HG03571 (cell line): ENCODE data around the gene PIP.
"Not testable (repeated sequence)": the region's sequence is repeated elsewhere in the genome, so short reads cannot be mapped to it uniquely, and the experiment has no call there.

ENCODE experiments used
- ATAC-seq: cut with Tn5 transposase; IDR thresholded peaks from one replicate; pipeline ENCODE4 v1.9.1; 2021; ENCODE audit not compliant: unreplicated experiment

Gene PIP

DNA sequence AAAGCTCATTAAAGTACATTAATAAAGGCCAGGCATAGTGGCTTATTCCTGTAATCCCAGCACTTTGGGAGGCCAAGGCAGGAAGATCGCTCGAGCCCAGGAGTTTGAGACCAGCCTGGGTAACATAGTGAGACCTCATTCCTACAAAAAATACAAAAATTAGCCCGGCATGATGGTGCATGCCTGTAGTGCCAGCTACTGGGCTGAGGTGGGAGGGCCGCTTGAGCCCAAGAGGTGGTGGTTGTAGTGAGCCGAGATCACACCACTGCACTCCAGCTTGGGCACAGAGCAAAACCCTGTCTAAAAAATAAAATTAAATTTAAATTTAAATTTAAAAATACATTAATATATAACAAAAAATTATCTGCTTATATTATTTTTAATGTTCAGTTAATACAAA, 44.3 kb downstream of the PIP start:
- no peak for ATAC-seq

DNA sequence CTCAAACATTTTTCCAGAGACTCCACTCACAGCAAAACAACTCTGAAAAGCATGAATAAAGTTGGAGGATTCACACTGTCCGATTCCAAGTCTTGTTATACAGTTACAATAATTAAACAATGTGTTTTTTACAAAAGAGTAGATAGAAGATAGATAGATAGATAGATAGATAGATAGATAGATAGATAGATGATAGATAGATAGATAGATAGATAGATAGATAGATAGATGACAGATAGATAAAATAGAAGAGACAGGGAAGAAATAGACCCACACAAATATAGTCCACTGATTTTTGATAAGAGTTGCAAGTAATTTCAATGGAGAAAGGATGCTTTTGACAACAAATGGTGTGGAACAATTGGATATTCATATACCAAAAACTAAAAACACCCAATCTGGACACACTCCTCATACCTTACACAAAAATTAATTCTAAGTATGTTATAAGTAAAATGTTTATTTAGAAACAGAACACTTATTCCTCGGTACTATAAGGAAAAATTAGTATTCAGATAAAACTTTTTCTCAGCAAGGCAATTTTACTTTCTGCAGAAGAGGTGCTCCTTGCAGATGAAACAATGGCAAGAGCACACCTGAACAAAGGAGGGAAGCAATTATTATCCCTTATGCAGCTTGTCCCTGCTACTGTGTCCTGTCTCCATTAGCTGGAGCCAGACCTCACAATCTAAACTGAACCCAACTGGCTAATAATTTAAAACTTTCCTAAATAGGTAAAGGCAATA, 45.7 kb downstream of the PIP start:
- ATAC-seq = no peak

DNA sequence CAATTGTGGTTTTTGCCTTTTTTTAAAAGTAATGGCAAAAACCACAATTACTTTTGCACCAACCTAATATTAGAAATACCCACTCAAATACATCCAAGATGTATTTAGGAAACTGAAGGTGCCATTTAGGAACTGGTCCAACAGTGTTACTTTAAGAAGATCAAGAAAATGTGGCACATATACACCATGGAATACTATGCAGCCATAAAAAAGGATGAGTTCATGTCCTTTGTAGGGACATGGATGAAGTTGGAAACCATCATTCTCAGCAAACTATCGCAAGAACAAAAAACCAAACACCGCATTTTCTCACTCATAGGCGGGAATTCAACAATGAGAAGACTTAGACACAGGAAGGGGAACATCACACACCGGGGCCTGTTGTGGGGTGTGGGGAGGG, 48.9 kb downstream of the PIP start:
- ATAC-seq = not testable (repeated sequence)

DNA sequence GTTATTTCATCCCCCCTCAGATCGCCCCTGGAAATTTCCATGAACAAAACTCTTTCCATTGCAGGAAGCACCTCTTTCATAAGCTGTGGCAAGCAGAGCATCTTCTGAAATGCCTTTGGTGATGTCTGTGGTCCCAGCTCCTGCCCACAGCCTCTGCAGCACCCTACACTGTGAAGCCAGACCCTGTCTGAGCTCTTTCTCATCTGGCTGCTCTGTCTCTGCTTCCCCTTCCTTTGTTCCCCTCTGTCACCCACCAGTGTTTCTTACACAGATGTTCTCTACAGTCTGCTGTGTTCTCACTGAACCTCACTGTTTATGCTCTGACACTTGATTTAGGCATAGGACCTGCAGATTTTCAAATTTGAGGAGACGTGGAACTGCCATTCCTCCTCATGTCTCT, 49.5 kb downstream of the PIP start:
- no peak for ATAC-seq

DNA sequence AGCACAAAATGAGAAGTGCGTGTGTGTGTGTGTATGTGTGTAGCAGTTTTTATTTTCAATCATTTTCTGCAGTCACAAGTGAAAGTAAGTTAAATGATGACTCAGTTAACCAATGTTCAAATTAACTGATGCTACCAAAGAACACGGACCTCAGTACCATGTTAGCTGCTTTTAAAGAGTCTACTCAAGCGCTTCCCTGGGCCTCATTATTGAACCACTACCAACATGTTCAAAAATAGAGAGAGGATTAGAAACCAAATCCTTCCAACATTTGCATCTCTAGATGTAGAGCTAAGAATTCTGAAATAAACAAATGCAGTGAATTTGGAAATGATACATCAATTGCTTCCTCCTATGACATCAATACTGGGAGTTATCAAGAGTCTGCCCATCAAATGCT, 51.1 kb downstream of the PIP start, which contains the start of gene TAS2R39:
TSS of gene TAS2R39 (plus strand) at position 396 of the 400 bp plus-strand sequence. CDS start at position 396, 0 bp downstream.
- no peak for ATAC-seq

DNA sequence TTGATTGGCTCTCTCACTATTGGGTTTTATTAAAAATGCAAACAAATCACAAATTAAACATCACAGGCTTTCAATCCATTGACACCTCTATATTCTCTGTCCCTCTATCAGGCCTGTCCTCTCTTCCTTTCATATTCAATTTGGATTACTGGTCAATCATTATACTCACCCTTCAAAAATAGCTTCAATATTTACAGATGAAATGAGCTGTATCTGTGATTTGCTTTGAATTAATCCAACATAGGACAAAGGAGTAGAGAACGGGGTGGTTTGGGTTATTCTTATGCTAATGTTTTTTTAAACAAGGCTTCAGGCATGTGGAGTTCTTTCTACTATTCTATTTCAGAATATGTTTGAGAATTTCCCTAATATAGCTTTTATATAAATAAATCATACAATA, 53.7 kb downstream of the PIP start:
- no peak for ATAC-seq

DNA sequence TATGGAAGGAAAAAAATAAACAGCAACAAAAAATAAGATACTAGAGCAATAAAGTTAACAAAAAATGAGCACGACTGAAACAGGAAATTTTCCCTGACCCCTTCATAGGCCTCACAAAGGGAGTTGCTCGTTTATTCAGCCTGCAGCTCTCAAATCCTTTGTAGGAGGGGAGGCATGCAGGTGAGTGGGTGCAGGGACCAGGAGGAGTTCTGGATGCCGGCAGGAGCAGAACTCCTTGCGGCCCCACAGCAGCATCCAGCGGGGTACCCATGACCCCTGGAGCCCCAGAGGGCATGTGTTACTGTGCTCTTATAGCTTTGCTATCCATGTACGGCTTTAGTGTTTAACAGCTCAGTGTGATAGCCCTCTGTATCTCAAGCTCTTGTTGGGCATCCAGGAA, 57.1 kb downstream of the PIP start:
- no peak for ATAC-seq
